Aorta (tissue), 5 donors: Measurements from ENCODE around the gene SLC14A1. TPM values are rescaled to one million over a fixed set of nuclear protein-coding genes. Genes with fewer than 3 reads are reported as not detected.

Experiments used
- ATAC-seq: fragments of 200-7000 bp; cut with Tn5 transposase; one replicate; pipeline ENCODE4 v1.9.1; 2022; ENCODE audit warnings: moderate library complexity; ENCODE audit not compliant: low FRiP score
- DNase-seq, 2 donors: peaks; one replicate each; pipeline ENCODE4 v3.0.0-alpha.2; 2020
- H3K27ac ChIP-seq, 2 donors: one replicate each; pipeline ENCODE4 v1.5.1; 2013; ENCODE audit warnings: low read length in 2 of 2, mild to moderate bottlenecking in 2 of 2, moderate library complexity in 2 of 2, control low read depth in 1 of 2, inconsistent platforms in 1 of 2, low read depth in 1 of 2
- H3K27me3 ChIP-seq, 2 donors: one replicate each; pipeline ENCODE4 v1.6.1; 2013; ENCODE audit warnings: control low read depth in 1 of 2, low read length in 1 of 2, mild to moderate bottlenecking in 1 of 2, moderate library complexity in 1 of 2; ENCODE audit not compliant: insufficient read depth in 2 of 2, control insufficient read depth in 1 of 2
- H3K36me3 ChIP-seq, 2 donors: one replicate each; pipeline ENCODE4 v1.6.1; 2013; ENCODE audit warnings: control low read depth in 1 of 2, low read length in 1 of 2, mild to moderate bottlenecking in 1 of 2; ENCODE audit not compliant: insufficient read depth in 2 of 2, control insufficient read depth in 1 of 2
- H3K4me1 ChIP-seq, 2 donors: one replicate each; pipeline ENCODE4 v1.6.1; 2013; ENCODE audit warnings: low read length in 2 of 2, control low read depth in 1 of 2, mild to moderate bottlenecking in 1 of 2, moderate library complexity in 1 of 2; ENCODE audit not compliant: insufficient read depth in 2 of 2, control insufficient read depth in 1 of 2
- H3K4me3 ChIP-seq, 2 donors: one replicate each; pipeline ENCODE4 v1.5.1; 2013; ENCODE audit warnings: low read length in 2 of 2, control low read depth in 1 of 2, mild to moderate bottlenecking in 1 of 2
- H3K9me3 ChIP-seq: one replicate; pipeline ENCODE4 v1.6.1; 2013; ENCODE audit warnings: mild to moderate bottlenecking, low read length; ENCODE audit not compliant: control insufficient read depth
- WGBS, 2 donors: extraction: QIAGEN DNeasy Blood & Tissue Kit; methylation state at CpG; one replicate each; pipeline ENCODE4 v1.1.7; 2013; 5-methylcytosine and 5-hydroxymethylcytosine counted together
- intact Hi-C, 2 donors: fragments of 100-400 bp; cut with DNase I; formaldehyde crosslinking; loops; one replicate each; pipeline versions ENCODE4 v1.14.2 to v1.15.0; 2022
- polyA plus RNA-seq, 2 donors: library from polyadenylated mRNA; stranded (reverse); fragments of 200-250 nt; gene quantifications; one replicate each; pipeline ENCODE4 v1.2.3, GENCODE V29; 2013
- total RNA-seq, 2 donors: library from RNA; stranded (reverse); fragmentation: NEBNext Ultra II Directional; extraction: Animal tissue kit (Norgen Biotek cat#: 25700); gene quantifications; one replicate each; pipeline ENCODE4 v1.2.1, GENCODE V29; 2021
- donor health status: healthy with polysubstance abuse.
- donor health status: Bipolar disorder and iron deficiency.
- donor health status: DM: no; HTN: no; CAD: no.
- donor health status: DM: no; HTN: no; CAD: no.
- donor health status: DM: yes; HTN: yes; CAD: no.

SLC14A1 gene
- total and polyA plus RNA-seq, 4 donors: 11.4 to 44.8 (median 33.3) TPM

GRCh38 chr18:45792506-45793263 lies 68.7 kb downstream of the SLC14A1 start:
- H3K9me3 ChIP-seq: no peaks in the 10 kb centered on the region
- no peaks in the 10 kb centered on the region for H3K27me3 ChIP-seq
- H3K36me3 ChIP-seq: no peaks in the 10 kb centered on the region
- 85 to 88% methylated on average over 5 of the region's 5 CpGs for WGBS, 2 donors
- ATAC-seq (no peak), DNase-seq (no peak)
- no peak overlapping the region for H3K4me3 ChIP-seq
- H3K27ac ChIP-seq: no peak overlapping the region
- H3K4me1 ChIP-seq: no peaks in the 10 kb centered on the region
- intact Hi-C loops: no loop called here

- no peaks in the 10 kb centered on the region for H3K27me3 ChIP-seq
- H3K4me1 ChIP-seq: no peaks in the 10 kb centered on the region
- H3K36me3 ChIP-seq: no peaks in the 10 kb centered on the region
- no peak overlapping the region for H3K4me3 ChIP-seq
- H3K27ac ChIP-seq: no peak overlapping the region
- no peaks in the 10 kb centered on the region for H3K9me3 ChIP-seq
- no peak for ATAC-seq
- 46 to 49% methylated on average over 4 of the region's 4 CpGs for WGBS, 2 donors
- intact Hi-C loops: no loop called here
- DNase-seq: no peak
Observed at GRCh38 chr18:45793264-45793965, 69.4 kb downstream of the SLC14A1 start.

GRCh38 chr18:45801416-45802004 lies 77.5 kb downstream of the SLC14A1 start:
- H3K27me3 ChIP-seq: no peaks in the 10 kb centered on the region
- intact Hi-C loops: loop anchor here in 1 of 2 donors (5.0 kb wide), 1 partner anchor 54 kb away; no protein-coding TSS in a partner anchor
- H3K36me3 ChIP-seq: no peaks in the 10 kb centered on the region
- no peak overlapping the region for H3K4me3 ChIP-seq
- no peak overlapping the region for H3K27ac ChIP-seq
- peaks cover 0 to 5% of the 10 kb centered on the region in 2 donors for H3K4me1 ChIP-seq
- DNase-seq (no peak), ATAC-seq (peak; percentile 19)
- no peaks in the 10 kb centered on the region for H3K9me3 ChIP-seq
- WGBS, 2 donors: 89 to 98% methylated on average over 1 of the region's 1 CpG

Other genes starting within 250 kb of the SLC14A1 start
- under 1 TPM in 1 of 2 donors, not detected in 1; 0.54 TPM for gene SLC14A2, start 108.7 kb upstream of the SLC14A1 start, total RNA-seq
- gene SLC14A2, start 108.7 kb upstream of the SLC14A1 start, polyA plus RNA-seq: under 1 TPM; 0.10 to 0.13 TPM
- 1 to 10 TPM in 1 of 2 donors, under 1 TPM in 1; 0.91 to 1.2 TPM for gene SIGLEC15, start 101.5 kb downstream of the SLC14A1 start, total RNA-seq
- under 1 TPM in 1 of 2 donors, not detected in 1; 0.33 TPM for gene SIGLEC15, start 101.5 kb downstream of the SLC14A1 start, polyA plus RNA-seq
- gene EPG5, start 243.1 kb downstream of the SLC14A1 start, total RNA-seq: 10 to 100 TPM; 28.4 to 37.3 TPM
- gene EPG5, start 243.1 kb downstream of the SLC14A1 start, polyA plus RNA-seq: 10 to 100 TPM in 1 of 2 donors, 1 to 10 TPM in 1; 2.5 to 11.3 TPM